Lung (tissue), 12 donors: Measurements from ENCODE around the gene C3. TPM values are rescaled to one million over a fixed set of nuclear protein-coding genes. Genes with fewer than 3 reads are reported as not detected.

ENCODE experiments used
- ATAC-seq: fragments of 200-7000 bp; cut with Tn5 transposase; one replicate; pipeline ENCODE4 v1.9.1; 2020; ENCODE audit warnings: moderate number of reproducible peaks; ENCODE audit not compliant: insufficient read depth, low FRiP score
- DNase-seq, 3 donors: peaks; one replicate each; pipeline ENCODE4 v3.0.0-alpha.2; 2013 to 2017
- H3K27ac ChIP-seq, 2 donors: one replicate each; pipeline ENCODE4 v1.5.1; 2013; ENCODE audit warnings: mild to moderate bottlenecking in 2 of 2, moderate library complexity in 2 of 2, control low read depth in 1 of 2, inconsistent platforms in 1 of 2, low read depth in 1 of 2, low read length in 1 of 2
- H3K27me3 ChIP-seq, 3 donors: one replicate each; pipeline ENCODE4 v1.5.1; 2013; ENCODE audit warnings: low read length in 2 of 3; ENCODE audit not compliant: control insufficient read depth in 3 of 3, insufficient read depth in 3 of 3
- H3K36me3 ChIP-seq, 4 donors: one replicate each; pipeline ENCODE4 v1.5.1; 2013; ENCODE audit warnings: low read length in 4 of 4, mild to moderate bottlenecking in 1 of 4, moderate library complexity in 1 of 4; ENCODE audit not compliant: control insufficient read depth in 4 of 4, insufficient read depth in 4 of 4
- H3K4me1 ChIP-seq, 5 donors: one replicate each; pipeline ENCODE4 v1.5.1; 2013; ENCODE audit warnings: low read length in 5 of 5, mild to moderate bottlenecking in 2 of 5, moderate library complexity in 1 of 5; ENCODE audit not compliant: control insufficient read depth in 5 of 5, insufficient read depth in 5 of 5
- H3K4me3 ChIP-seq: one replicate; pipeline ENCODE4 v1.5.1; 2013; ENCODE audit warnings: mild to moderate bottlenecking, control low read depth, moderate library complexity
- H3K9ac ChIP-seq, 2 donors: one replicate each; pipeline ENCODE4 v1.5.1; 2013; ENCODE audit warnings: low read length in 2 of 2, control low read depth in 1 of 2; ENCODE audit not compliant: insufficient read depth in 1 of 2
- H3K9me3 ChIP-seq, 4 donors: one replicate each; pipeline ENCODE4 v1.5.1; 2013; ENCODE audit warnings: low read length in 3 of 4, mild to moderate bottlenecking in 1 of 4, moderate library complexity in 1 of 4; ENCODE audit not compliant: control insufficient read depth in 4 of 4, insufficient read depth in 3 of 4
- WGBS, 2 donors: extraction: QIAGEN DNeasy Blood & Tissue Kit; methylation state at CpG; one replicate each; pipeline ENCODE4 v1.1.7; 2013; 5-methylcytosine and 5-hydroxymethylcytosine counted together
- polyA plus RNA-seq, 2 donors: library from polyadenylated mRNA; stranded (reverse); fragments of 200-250 nt; gene quantifications; one replicate each; pipeline ENCODE4 v1.2.1, GENCODE V29; 2013
- total RNA-seq, 2 donors: library from RNA; depleted of rRNA in 1 of 2; stranded (reverse); fragments of >200 nt in 1 of 2; gene quantifications; one replicate each; pipeline ENCODE4 v1.2.1, GENCODE V29; 2014 to 2021
- TF ChIP-seq, protein P1 (sequence below): IDR thresholded peaks from 2 replicates; pipeline ENCODE4 v1.5.1; 2012; ENCODE audit warnings: mild to moderate bottlenecking; ENCODE audit errors: control extremely low read depth, extremely low read depth
- donor health status: control.
- donor health status: control.
- donor health status: Bipolar disorder and iron deficiency.
- donor health status: healthy.
- donor health status: DM: yes; HTN: yes; CAD: no.

The C3 gene
- total and polyA plus RNA-seq, 4 donors, result 613 to 1,612 (median 1,252) TPM

DNA sequence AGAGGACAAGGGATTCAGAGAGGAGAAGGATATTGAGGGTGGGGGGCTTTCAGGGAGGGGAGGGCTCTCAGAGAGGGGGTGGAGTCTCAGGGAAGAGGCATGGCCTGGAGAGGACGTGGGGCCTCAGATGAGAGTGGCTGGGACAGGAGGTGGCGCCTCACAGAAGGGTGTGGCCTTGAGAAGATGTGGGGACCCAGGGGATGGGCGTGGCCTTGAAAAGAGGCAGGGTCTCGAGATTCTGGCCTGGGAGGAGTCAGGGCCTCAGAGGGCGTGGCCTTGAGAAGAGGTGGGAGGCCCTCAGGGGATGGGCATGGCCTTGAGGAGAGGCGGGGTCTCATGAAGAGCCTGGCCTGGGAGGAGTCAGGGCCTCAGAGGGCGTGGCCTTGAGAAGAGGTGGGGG lies 26.8 kb downstream of the C3 start:
- no peaks in the 10 kb centered on the region for H3K27me3 ChIP-seq
- TF ChIP-seq, protein P1, sequence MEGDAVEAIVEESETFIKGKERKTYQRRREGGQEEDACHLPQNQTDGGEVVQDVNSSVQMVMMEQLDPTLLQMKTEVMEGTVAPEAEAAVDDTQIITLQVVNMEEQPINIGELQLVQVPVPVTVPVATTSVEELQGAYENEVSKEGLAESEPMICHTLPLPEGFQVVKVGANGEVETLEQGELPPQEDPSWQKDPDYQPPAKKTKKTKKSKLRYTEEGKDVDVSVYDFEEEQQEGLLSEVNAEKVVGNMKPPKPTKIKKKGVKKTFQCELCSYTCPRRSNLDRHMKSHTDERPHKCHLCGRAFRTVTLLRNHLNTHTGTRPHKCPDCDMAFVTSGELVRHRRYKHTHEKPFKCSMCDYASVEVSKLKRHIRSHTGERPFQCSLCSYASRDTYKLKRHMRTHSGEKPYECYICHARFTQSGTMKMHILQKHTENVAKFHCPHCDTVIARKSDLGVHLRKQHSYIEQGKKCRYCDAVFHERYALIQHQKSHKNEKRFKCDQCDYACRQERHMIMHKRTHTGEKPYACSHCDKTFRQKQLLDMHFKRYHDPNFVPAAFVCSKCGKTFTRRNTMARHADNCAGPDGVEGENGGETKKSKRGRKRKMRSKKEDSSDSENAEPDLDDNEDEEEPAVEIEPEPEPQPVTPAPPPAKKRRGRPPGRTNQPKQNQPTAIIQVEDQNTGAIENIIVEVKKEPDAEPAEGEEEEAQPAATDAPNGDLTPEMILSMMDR, result no peak
- WGBS, 2 donors, result 83 to 86% methylated on average over 5 to 7 of the region's 7 CpGs
- H3K4me1 ChIP-seq, result no peaks in the 10 kb centered on the region
- DNase-seq (no peak), ATAC-seq (no peak)
- H3K27ac ChIP-seq, result no peak overlapping the region
- no peak overlapping the region for H3K4me3 ChIP-seq
- peaks cover 0 to 1% (median 0%) of the 10 kb centered on the region in 4 donors for H3K9me3 ChIP-seq
- no peak overlapping the region for H3K9ac ChIP-seq
- H3K36me3 ChIP-seq, result peaks cover 0 to 12% (median 0%) of the 10 kb centered on the region in 4 donors

DNA sequence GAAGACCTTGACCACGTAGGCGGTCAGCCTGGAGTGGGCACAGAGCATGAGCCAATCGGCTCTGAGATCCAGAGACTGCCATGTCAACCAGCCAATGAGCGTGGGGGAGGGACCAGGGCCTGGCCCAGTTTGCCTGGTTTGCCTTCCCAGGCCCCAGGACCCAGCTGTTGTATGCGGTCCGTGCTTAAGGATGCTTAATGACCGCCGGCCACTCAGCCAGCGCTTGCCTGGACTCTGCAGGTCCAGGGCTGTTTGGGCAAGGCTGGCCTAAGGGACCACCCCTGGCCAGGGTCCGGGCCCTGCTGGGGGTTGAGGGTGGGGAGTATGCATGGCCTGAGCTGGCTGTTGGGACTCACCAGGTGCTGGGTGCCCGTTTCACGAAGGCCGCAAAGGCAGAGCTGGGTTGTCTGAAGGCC lies 27.4 kb downstream of the C3 start:
- no peak for ATAC-seq

DNA sequence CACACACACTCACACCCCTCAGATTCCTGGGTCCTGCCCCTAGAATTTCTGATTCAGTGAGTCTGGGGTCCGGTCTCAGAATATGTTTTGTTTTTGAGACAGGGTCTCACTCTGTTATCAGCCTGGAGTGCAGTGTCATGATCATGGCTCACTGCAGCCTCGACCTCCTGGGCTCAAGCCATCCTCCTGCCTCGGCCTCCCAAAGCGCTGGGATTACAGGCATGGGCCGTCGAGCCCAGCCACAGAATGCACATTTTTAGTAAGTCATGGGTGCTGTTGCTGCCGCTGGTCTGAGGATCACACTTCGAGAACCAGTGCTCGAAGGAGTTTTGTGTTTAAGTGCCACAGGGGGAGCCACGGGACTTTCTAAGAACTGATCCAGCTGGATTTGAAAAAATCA lies 28.4 kb downstream of the C3 start:
- ATAC-seq (no peak), DNase-seq (no peak)
- Histone ChIP-seq H3K27me3 (no peaks in the 10 kb centered on the region), H3K27ac (no peak overlapping the region), H3K9me3 (peaks cover 0 to 1% (median 0%) of the 10 kb centered on the region in 4 donors), H3K4me3 (no peak overlapping the region), H3K36me3 (peaks cover 0 to 10% (median 0%) of the 10 kb centered on the region in 4 donors), H3K9ac (no peak overlapping the region), H3K4me1 (no peaks in the 10 kb centered on the region)
- TF ChIP-seq, protein P1, result no peak
- WGBS, 2 donors, result 83 to 93% methylated on average over 10 of the region's 10 CpGs

More for the DNA sequence above, 27.4 kb downstream of the C3 start:
- H3K4me1 ChIP-seq, result no peaks in the 10 kb centered on the region
- no peaks in the 10 kb centered on the region for H3K27me3 ChIP-seq
- no peak overlapping the region for H3K27ac ChIP-seq
- WGBS, 2 donors, result 93 to 94% methylated on average over 13 of the region's 13 CpGs
- H3K4me3 ChIP-seq, result no peak overlapping the region
- H3K9ac ChIP-seq, result no peak overlapping the region
- no peak for DNase-seq
- TF ChIP-seq, protein P1, result no peak
- H3K36me3 ChIP-seq, result peaks cover 0 to 12% (median 0%) of the 10 kb centered on the region in 4 donors
- H3K9me3 ChIP-seq, result peaks cover 0 to 1% (median 0%) of the 10 kb centered on the region in 4 donors

DNA sequence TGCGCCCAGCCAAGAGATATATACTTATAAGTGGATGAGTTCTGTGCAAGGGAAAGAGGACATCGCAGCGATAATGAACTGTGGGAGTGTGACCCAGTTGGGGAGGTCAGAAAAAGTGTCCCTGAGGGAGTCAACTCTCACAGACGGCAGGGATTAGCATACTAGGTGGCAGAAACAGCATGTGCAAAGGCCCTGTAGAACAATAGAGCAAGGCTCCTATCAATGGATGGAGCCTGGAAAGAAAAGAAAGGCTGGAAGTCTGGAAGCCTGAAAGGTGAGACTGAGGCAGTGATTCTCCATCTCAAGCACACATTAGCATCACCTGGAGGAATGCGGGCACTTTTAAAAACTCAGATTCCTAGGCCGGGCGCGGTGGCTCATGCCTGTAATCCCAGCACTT lies 29.1 kb downstream of the C3 start:
- TF ChIP-seq, protein P1, result no peak
- peaks cover 0 to 9% (median 0%) of the 10 kb centered on the region in 4 donors for H3K36me3 ChIP-seq
- DNase-seq, result no peak
- no peak for ATAC-seq
- 92 to 94% methylated on average over 8 of the region's 8 CpGs for WGBS, 2 donors
- H3K4me3 ChIP-seq, result no peak overlapping the region
- no peak overlapping the region for H3K9ac ChIP-seq
- no peaks in the 10 kb centered on the region for H3K4me1 ChIP-seq
- H3K27ac ChIP-seq, result no peak overlapping the region
- no peaks in the 10 kb centered on the region for H3K27me3 ChIP-seq
- H3K9me3 ChIP-seq, result peaks cover 0 to 1% (median 0%) of the 10 kb centered on the region in 4 donors
